Rectal smooth muscle tissue (tissue), 1 donor: ENCODE measurements around the gene HEATR5B.
"Not testable (repeated sequence)": the region's sequence is repeated elsewhere in the genome, so short reads cannot be mapped to it uniquely, and the experiment has no call there.

Experiments
- H3K27ac ChIP-seq: one replicate; pipeline ENCODE4 v1.7.0; 2013; ENCODE audit warnings: low read depth, low read length, inconsistent platforms
- H3K27me3 ChIP-seq: one replicate; pipeline ENCODE4 v1.7.0; 2013; ENCODE audit warnings: low read length; ENCODE audit not compliant: control insufficient read depth, insufficient read depth
- H3K36me3 ChIP-seq: one replicate; pipeline ENCODE4 v1.7.0; 2013; ENCODE audit warnings: low read length; ENCODE audit not compliant: control insufficient read depth, insufficient read depth
- H3K4me1 ChIP-seq: one replicate; pipeline ENCODE4 v1.7.0; 2013; ENCODE audit warnings: low read length; ENCODE audit not compliant: control insufficient read depth, insufficient read depth
- H3K4me3 ChIP-seq: one replicate; pipeline ENCODE4 v1.7.0; 2013; ENCODE audit warnings: low read length
- H3K9ac ChIP-seq: one replicate; pipeline ENCODE4 v1.7.0; 2013; ENCODE audit warnings: low read length

HEATR5B gene

GRCh38 chr2:37000988-37001556, 83.1 kb downstream of the HEATR5B start:
- Histone ChIP-seq H3K27ac (no peak overlapping the region), H3K4me1 (no peaks in the 10 kb centered on the region), H3K27me3 (no peaks in the 10 kb centered on the region), H3K9ac (no peak overlapping the region), H3K4me3 (no peak overlapping the region), H3K36me3 (peaks cover 18% of the 10 kb centered on the region)

GRCh38 chr2:37000318-37000717, 83.9 kb downstream of the HEATR5B start:
- Histone ChIP-seq H3K36me3 (peaks cover 18% of the 10 kb centered on the region), H3K9ac (no peak overlapping the region), H3K27ac (no peak overlapping the region), H3K27me3 (no peaks in the 10 kb centered on the region), H3K4me3 (no peak overlapping the region), H3K4me1 (no peaks in the 10 kb centered on the region)

GRCh38 chr2:36999416-36999815, 84.8 kb downstream of the HEATR5B start:
- H3K4me1 ChIP-seq, H3K4me3 ChIP-seq, H3K27me3 ChIP-seq, H3K27ac ChIP-seq, H3K9ac ChIP-seq: not testable (repeated sequence)
- peaks cover 10% of the 10 kb centered on the region for H3K36me3 ChIP-seq

GRCh38 chr2:36993841-36994620, 90.1 kb downstream of the HEATR5B start:
- Histone ChIP-seq H3K27ac (no peak overlapping the region), H3K27me3 (no peaks in the 10 kb centered on the region), H3K4me1 (no peaks in the 10 kb centered on the region), H3K9ac (no peak overlapping the region), H3K36me3 (no peaks in the 10 kb centered on the region), H3K4me3 (no peak overlapping the region)

GRCh38 chr2:36988008-36988407, 96.2 kb downstream of the HEATR5B start:
- no peaks in the 10 kb centered on the region for H3K4me1 ChIP-seq
- no peak overlapping the region for H3K9ac ChIP-seq
- no peak overlapping the region for H3K27ac ChIP-seq
- H3K4me3 ChIP-seq, result no peak overlapping the region
- H3K27me3 ChIP-seq, result no peaks in the 10 kb centered on the region
- H3K36me3 ChIP-seq, result peaks cover 2% of the 10 kb centered on the region

- no peaks in the 10 kb centered on the region for H3K4me1 ChIP-seq
- no peak overlapping the region for H3K9ac ChIP-seq
- H3K36me3 ChIP-seq, result peaks cover 2% of the 10 kb centered on the region
- H3K27me3 ChIP-seq, result no peaks in the 10 kb centered on the region
- H3K27ac ChIP-seq, result no peak overlapping the region
- no peak overlapping the region for H3K4me3 ChIP-seq
Observed at GRCh38 chr2:36982467-36982866, 101.7 kb downstream of the HEATR5B start.

GRCh38 chr2:36981911-36982310, 102.3 kb downstream of the HEATR5B start:
- H3K9ac ChIP-seq, result no peak overlapping the region
- no peak overlapping the region for H3K27ac ChIP-seq
- no peaks in the 10 kb centered on the region for H3K4me1 ChIP-seq
- H3K36me3 ChIP-seq, result peaks cover 2% of the 10 kb centered on the region
- H3K4me3 ChIP-seq, result no peak overlapping the region
- no peaks in the 10 kb centered on the region for H3K27me3 ChIP-seq

GRCh38 chr2:36979007-36979406, 105.2 kb downstream of the HEATR5B start:
- H3K27me3 ChIP-seq, H3K4me1 ChIP-seq, H3K36me3 ChIP-seq, H3K9ac ChIP-seq, H3K4me3 ChIP-seq, H3K27ac ChIP-seq: not testable (repeated sequence)

- Histone ChIP-seq H3K27ac (no peak overlapping the region), H3K27me3 (no peaks in the 10 kb centered on the region), H3K4me3 (no peak overlapping the region), H3K9ac (no peak overlapping the region), H3K4me1 (no peaks in the 10 kb centered on the region), H3K36me3 (no peaks in the 10 kb centered on the region)
Observed at GRCh38 chr2:36976065-36976464, 108.1 kb downstream of the HEATR5B start.

- no peak overlapping the region for H3K9ac ChIP-seq
- no peaks in the 10 kb centered on the region for H3K4me1 ChIP-seq
- H3K36me3 ChIP-seq, result no peaks in the 10 kb centered on the region
- H3K27ac ChIP-seq, result no peak overlapping the region
- no peaks in the 10 kb centered on the region for H3K27me3 ChIP-seq
- no peak overlapping the region for H3K4me3 ChIP-seq
Observed at GRCh38 chr2:36975306-36975705, 108.9 kb downstream of the HEATR5B start.

GRCh38 chr2:36973320-36973719, 110.9 kb downstream of the HEATR5B start:
- no peaks in the 10 kb centered on the region for H3K4me1 ChIP-seq
- no peaks in the 10 kb centered on the region for H3K36me3 ChIP-seq
- no peak overlapping the region for H3K27ac ChIP-seq
- H3K9ac ChIP-seq, result no peak overlapping the region
- no peak overlapping the region for H3K4me3 ChIP-seq
- no peaks in the 10 kb centered on the region for H3K27me3 ChIP-seq

GRCh38 chr2:36971990-36972389, 112.2 kb downstream of the HEATR5B start:
- H3K9ac ChIP-seq, result no peak overlapping the region
- H3K4me1 ChIP-seq, result no peaks in the 10 kb centered on the region
- no peak overlapping the region for H3K27ac ChIP-seq
- H3K27me3 ChIP-seq, result no peaks in the 10 kb centered on the region
- no peak overlapping the region for H3K4me3 ChIP-seq
- no peaks in the 10 kb centered on the region for H3K36me3 ChIP-seq
